Ovary (tissue), 9 donors: Measurements from ENCODE around the gene GJA10. TPM values are rescaled to one million over a fixed set of nuclear protein-coding genes. Genes with fewer than 3 reads are reported as not detected.

ENCODE experiments used
- DNase-seq, 5 donors: peaks; one replicate each; pipeline ENCODE4 v3.0.0-alpha.2; 2019 to 2020
- H3K27ac ChIP-seq, 2 donors: fragments of 200-600 bp; one replicate each; pipeline versions ENCODE4 v1.5.1 to v1.8.0; 2019 to 2022
- H3K27me3 ChIP-seq: fragments of 200-600 bp; one replicate; pipeline ENCODE4 v1.8.0; 2022
- H3K36me3 ChIP-seq: fragments of 200-600 bp; sonication (generic); one replicate; pipeline ENCODE4 v1.5.1; 2019
- H3K4me1 ChIP-seq: one replicate; pipeline ENCODE4 v1.8.1; 2013; ENCODE audit warnings: mild to moderate bottlenecking, moderate library complexity; ENCODE audit not compliant: insufficient read depth
- H3K4me3 ChIP-seq: fragments of 200-600 bp; sonication (generic); one replicate; pipeline ENCODE4 v1.5.1; 2017
- H3K9me3 ChIP-seq, 2 donors: fragments of 200-600 bp in 1 of 2; sonication (generic) in 1 of 2; one replicate each; pipeline versions ENCODE4 v1.5.1 to v1.8.1; 2013 to 2019; ENCODE audit warnings: mild to moderate bottlenecking in 1 of 2, moderate library complexity in 1 of 2
- CTCF ChIP-seq, 3 donors: fragments of 450-650 bp in 2 of 3; fragments of 200-600 bp in 1 of 3; IDR thresholded peaks; one replicate each; pipeline versions ENCODE4 v1.5.1 to v1.8.0; 2016 to 2022; ENCODE audit warnings: antibody characterized with exemption in 3 of 3, mild to moderate bottlenecking in 1 of 3
- EP300 ChIP-seq: sonication (generic); formaldehyde crosslinking; IDR thresholded peaks from one replicate; pipeline ENCODE4 v1.6.1; 2017; ENCODE audit warnings: antibody characterized with exemption
- POLR2A ChIP-seq: fragments of 450-650 bp; IDR thresholded peaks from one replicate; pipeline ENCODE4 v1.6.1; 2017; ENCODE audit warnings: antibody characterized with exemption, mild to moderate bottlenecking, moderate library complexity
- WGBS, 3 donors: extraction: QIAGEN DNeasy Blood & Tissue Kit in 1 of 3; methylation state at CpG; one replicate each; pipeline versions ENCODE4 v1.1.5 to v1.1.7; 2013 to 2017; 5-methylcytosine and 5-hydroxymethylcytosine counted together
- intact Hi-C, 4 donors: fragments of 100-400 bp; cut with DNase I; formaldehyde crosslinking; loops; one replicate each; pipeline versions ENCODE4 v1.11.0 to v1.15.1; 2022 to 2023
- polyA plus RNA-seq, 2 donors: library from polyadenylated mRNA; stranded (reverse); fragments of 200-250 nt in 1 of 2; fragments of 350-450 nt in 1 of 2; fragmentation: Illumina TruSeq in 1 of 2; extraction: RNeasy Lipid Tissue Mini Kit (QIAGEN cat#74804) in 1 of 2; gene quantifications; one replicate each; pipeline ENCODE4 v1.2.3, GENCODE V29; 2013 to 2014
- total RNA-seq, 7 donors: library from RNA; depleted of rRNA in 2 of 7; stranded (reverse); fragments of >200 nt in 2 of 7; fragmentation: NEBNext Ultra II Directional in 3 of 7; extraction: Animal tissue kit (Norgen Biotek cat#: 25700) in 3 of 7; gene quantifications; one replicate each; pipeline versions ENCODE4 v1.1.0 to v1.2.4, GENCODE V29; 2016 to 2023
- donor health status: DM: no; HTN: no; CAD: no; lungs with moderate emphysema.
- donor health status: DM: no; HTN: no; CAD: no.
- donor health status: Bipolar disorder and iron deficiency.
- donor health status: DM: yes; HTN: yes; CAD: no.
- donor health status: DM: no; HTN: no; CAD: no.
- donor health status: DM: yes; HTN: yes; CAD: no.

The GJA10 gene
- total and polyA plus RNA-seq, 9 donors, result not detected

GRCh38 chr6:89927791-89928550, 33.7 kb downstream of the GJA10 start:
- 75 to 79% (median 78%) methylated on average over 6 of the region's 6 CpGs for WGBS, 3 donors
- no peak for DNase-seq
- intact Hi-C loops, result no loop called here

DNA sequence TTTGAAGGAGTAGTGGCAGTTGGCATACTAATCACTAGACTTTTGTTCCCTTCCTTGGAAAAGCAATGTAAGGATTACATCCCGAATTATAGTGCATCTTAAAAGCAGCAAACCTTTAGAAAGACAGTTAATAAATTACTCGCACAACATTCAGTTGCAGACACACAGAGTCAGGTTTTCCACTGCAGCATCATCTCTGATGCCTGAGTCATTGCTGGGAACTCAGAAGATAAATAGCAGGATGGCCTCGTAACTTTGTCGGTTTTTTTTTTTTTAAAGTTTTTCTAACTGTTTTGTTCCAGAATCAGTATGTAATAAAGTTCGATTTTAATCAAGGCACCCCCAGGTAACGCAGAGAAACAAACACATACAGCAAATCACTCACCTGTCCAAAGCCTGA, 34.3 kb downstream of the GJA10 start:
- WGBS, 3 donors, result 75 to 90% (median 84%) methylated on average over 6 of the region's 6 CpGs
- H3K9me3 ChIP-seq, result no peaks in the 10 kb centered on the region
- H3K4me1 ChIP-seq, result no peaks in the 10 kb centered on the region
- intact Hi-C loops, result no loop called here
- H3K36me3 ChIP-seq, result no peaks in the 10 kb centered on the region
- no peaks in the 10 kb centered on the region for H3K27me3 ChIP-seq
- DNase-seq, result no peak
- no peak overlapping the region for H3K4me3 ChIP-seq
- TF ChIP-seq POLR2A (no peak), EP300 (no peak), CTCF (IDR thresholded peaks at IDR 0.05) (no peak)
- H3K27ac ChIP-seq, result no peak overlapping the region

More at GRCh38 chr6:89927791-89928550, 33.7 kb downstream of the GJA10 start:
- no peaks in the 10 kb centered on the region for H3K27me3 ChIP-seq
- H3K4me1 ChIP-seq, result no peaks in the 10 kb centered on the region
- no peak for TF ChIP-seq CTCF (IDR thresholded peaks at IDR 0.05)
- no peak for TF ChIP-seq POLR2A
- no peak for TF ChIP-seq EP300
- no peaks in the 10 kb centered on the region for H3K9me3 ChIP-seq
- H3K36me3 ChIP-seq, result no peaks in the 10 kb centered on the region
- H3K27ac ChIP-seq, result no peak overlapping the region
- H3K4me3 ChIP-seq, result no peak overlapping the region

DNA sequence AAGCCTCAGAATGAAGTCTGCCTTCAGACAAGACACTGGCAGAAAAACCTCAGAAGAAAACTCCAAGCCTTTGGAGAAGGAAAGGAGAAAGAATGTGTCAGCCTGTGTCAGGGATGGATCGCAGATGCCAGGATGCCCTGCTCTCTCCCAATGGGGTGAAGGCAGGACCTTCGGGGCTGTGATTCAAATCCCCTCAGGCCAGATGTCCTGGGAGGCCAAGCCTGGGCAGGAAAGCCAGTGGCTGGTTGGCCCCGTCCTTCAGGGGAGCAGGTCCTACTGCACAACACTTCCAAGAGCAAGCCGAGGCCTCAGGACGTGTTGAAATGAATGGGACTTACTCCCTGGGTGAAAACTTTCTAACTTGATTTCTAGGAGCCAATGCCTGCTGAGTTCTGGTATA, 36.5 kb downstream of the GJA10 start:
- Histone ChIP-seq H3K4me3 (no peak overlapping the region), H3K36me3 (no peaks in the 10 kb centered on the region), H3K27me3 (no peaks in the 10 kb centered on the region), H3K27ac (no peak overlapping the region), H3K9me3 (no peaks in the 10 kb centered on the region), H3K4me1 (no peaks in the 10 kb centered on the region)
- 87 to 89% (median 89%) methylated on average over 5 of the region's 5 CpGs for WGBS, 3 donors
- DNase-seq, result no peak
- TF ChIP-seq EP300 (no peak), CTCF (IDR thresholded peaks at IDR 0.05) (no peak), POLR2A (no peak)
- intact Hi-C loops, result loop anchor here in 1 of 4 donors (5.0 kb wide), 1 partner anchor 552 kb away; no protein-coding TSS in a partner anchor

DNA sequence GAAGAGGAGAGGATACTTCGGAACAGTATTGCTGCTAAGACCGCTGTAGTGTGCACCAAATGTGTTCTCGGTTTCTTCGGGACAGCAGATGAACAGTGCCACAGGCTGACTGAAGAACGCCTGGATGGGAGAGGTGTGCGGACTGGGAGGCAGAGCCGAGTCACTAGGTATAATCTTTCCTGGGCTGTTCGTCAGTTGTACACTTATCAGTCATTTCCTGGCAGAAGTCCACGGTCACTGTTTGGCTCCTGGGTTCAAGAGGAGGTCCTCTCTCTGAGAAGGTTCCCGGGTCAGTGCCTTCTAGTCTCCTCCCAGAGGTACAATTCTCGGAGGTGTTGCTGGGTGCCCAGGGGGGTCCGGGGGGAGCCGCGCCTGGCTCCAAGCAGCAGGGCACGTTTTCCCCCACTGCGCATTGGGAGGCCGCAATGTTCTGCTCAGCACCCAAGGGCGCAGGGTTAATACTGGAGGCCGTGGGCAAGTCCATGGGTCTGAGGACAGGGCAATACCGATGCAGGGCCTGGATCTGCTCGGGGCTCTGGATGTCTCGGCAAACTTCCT, 38.1 kb downstream of the GJA10 start:
- TF ChIP-seq CTCF (IDR thresholded peaks at IDR 0.05) (no peak), EP300 (no peak), POLR2A (no peak)
- Histone ChIP-seq H3K4me1 (no peaks in the 10 kb centered on the region), H3K9me3 (no peaks in the 10 kb centered on the region), H3K4me3 (no peak overlapping the region), H3K27me3 (no peaks in the 10 kb centered on the region), H3K36me3 (no peaks in the 10 kb centered on the region), H3K27ac (no peak overlapping the region)
- WGBS, 3 donors, result 90 to 93% (median 90%) methylated on average over 22 of the region's 22 CpGs
- intact Hi-C loops, result loop anchor here in 1 of 4 donors (5.0 kb wide), 1 partner anchor 550 kb away; no protein-coding TSS in a partner anchor
- no peak for DNase-seq
